NCI-H1417 treated with DMSO at 0.1 percent for 48 hours (cell line): ENCODE results near the gene ABCB11.
"Not testable (repeated sequence)": the region's sequence is repeated elsewhere in the genome, so short reads cannot be mapped to it uniquely, and the experiment has no call there.

Experiments used
- DNase-seq: peaks from one replicate; lab custom pipeline; 2025; lab: John Stamatoyannopoulos, UW

The ABCB11 gene

DNA sequence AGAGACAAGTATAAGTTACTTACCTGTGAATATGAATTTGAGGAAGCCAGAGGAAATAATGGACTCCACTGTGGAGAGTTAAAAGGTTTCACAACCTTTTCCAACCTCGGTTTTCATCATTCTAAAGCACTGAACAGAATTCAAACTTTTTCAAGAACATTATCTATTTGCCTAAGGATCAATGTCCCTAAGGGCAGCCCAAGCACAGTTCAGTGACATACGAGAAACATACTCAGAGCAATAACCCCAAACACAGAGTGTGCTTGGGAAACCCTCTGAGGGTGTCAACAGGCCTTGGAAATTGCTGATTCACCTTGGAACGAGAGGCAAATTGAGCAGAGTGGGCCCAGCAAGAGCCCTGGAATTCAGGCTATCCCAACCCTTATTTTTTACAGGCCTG, at the start of gene ABCB11:
ABCB11 (minus strand) TSS at position 123 of the 400 bp plus-strand sequence. CDS start 13,199 bp downstream, outside the sequence.
- DNase-seq, result no peak

GRCh38 chr2:169080250-169081069, 49.3 kb upstream of the ABCB11 start:
- no peak for DNase-seq

- no peak for DNase-seq
Observed at GRCh38 chr2:169077674-169078240, 46.6 kb upstream of the ABCB11 start.

GRCh38 chr2:169073963-169074751, 43.0 kb upstream of the ABCB11 start:
- DNase-seq, result no peak

DNA sequence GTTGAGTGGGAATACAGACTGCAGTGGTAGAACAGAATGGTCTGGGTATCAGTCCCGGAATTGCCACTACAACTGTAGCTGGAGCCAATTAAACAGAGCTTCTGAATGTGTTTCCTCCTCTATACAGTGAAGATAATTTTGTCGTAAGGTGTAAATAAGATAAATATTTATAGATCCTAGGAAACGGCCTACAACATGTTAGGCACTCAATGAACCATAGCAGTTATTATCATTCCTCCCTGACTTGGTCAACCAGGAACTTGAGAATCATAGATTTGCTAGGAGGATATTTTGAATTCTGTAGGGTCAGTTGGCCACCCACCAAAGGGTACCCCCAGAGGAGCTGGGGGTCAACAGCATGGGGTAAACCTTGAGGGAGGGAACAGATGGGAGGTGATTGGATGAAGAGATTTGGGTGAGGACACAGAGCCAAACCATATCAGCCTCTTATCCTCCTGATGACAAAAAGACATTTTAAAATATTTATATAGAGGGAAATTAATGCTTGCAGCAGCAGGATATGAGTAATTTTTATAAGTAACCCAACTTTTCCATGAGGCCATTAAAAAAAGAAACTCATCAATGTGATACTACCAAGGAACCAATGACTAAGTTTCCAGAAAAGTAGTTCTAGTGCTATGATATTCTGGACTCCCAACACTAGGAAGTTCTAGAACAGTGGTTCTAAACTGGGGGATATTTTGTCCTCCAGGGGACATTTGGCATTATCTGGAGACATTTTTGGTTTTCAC, 42.3 kb upstream of the ABCB11 start:
- no peak for DNase-seq

- DNase-seq, result no peak
Observed at GRCh38 chr2:169072163-169072925, 41.2 kb upstream of the ABCB11 start.

- no peak for DNase-seq
Observed at GRCh38 chr2:169071455-169071854, 40.3 kb upstream of the ABCB11 start.

- no peak for DNase-seq
Observed at GRCh38 chr2:169069833-169070232, 38.7 kb upstream of the ABCB11 start.

DNA sequence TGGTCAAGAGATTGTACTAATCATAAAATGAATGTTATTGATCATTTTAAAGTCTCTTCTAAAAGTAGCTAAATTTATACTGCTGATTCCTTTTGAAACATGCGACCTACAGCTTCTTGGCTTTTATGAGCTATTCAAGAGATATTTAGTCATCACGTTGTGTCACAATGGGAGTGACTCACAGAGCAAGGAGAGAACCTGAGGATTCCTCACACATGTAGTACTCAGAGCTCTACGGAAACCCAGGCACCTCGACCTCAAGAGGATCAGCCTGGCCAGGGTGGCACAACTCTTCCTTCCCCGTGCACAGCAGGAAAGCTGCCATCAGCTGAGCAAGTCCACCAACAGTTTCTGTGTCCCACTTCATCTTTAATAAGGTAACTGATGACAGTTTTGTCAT, 38.2 kb upstream of the ABCB11 start, which contains the start of gene DHRS9:
DHRS9 (plus strand) TSS at position 223 of the 400 bp plus-strand sequence. CDS start 12,019 bp downstream, outside the sequence.
- no peak for DNase-seq

- no peak for DNase-seq
Observed at GRCh38 chr2:169066897-169067296, 35.8 kb upstream of the ABCB11 start.

DNA sequence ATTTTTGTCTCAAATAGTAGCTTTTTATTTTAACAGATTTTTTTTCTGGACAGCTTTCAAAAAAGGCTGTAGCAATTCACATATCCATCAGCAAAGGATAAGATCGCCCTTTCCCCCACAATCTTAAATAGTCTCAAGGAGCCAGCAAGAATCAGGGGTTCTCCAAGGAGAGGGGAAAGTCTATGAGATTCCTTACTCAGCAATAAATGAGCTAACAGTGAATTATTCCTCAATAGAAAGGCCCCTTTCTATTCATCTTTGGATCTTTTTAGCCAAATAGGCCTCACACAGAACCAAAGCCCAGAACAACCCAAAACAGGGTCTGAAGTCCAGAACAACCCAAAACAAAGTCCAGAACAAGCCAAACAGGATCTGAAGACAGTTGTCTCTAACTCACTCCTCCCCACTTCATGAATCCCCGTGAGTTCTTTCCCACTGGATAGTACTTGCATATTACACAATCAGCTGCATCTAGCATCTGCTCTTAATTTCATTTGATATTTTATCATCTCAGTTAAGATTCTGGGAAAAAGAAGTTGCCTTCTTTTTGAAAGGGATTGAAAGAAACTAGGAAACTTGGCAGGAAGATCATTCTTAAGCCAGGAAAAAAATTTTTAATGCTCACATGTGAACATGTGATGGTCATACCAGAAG, 34.9 kb upstream of the ABCB11 start:
- DNase-seq, result no peak

DNA sequence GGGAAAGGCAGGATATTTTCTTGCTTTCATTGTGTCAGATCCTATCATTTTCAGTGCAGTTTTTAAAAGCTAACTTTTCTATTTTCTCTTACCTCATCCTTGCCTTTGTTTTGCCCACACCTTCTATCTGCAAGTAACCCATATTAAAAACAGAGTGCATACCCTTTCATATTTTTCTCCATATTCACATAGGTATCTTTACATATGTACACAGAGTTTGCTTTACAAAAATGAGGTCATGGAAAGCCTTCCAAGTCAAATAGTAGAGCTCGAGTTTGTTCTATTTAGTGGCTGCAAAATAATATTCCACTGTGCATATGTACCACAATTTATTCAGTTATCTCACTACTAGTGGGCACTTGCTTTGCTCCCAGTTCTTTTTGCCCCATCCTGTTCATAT, 34.3 kb upstream of the ABCB11 start:
- no peak for DNase-seq

DNA sequence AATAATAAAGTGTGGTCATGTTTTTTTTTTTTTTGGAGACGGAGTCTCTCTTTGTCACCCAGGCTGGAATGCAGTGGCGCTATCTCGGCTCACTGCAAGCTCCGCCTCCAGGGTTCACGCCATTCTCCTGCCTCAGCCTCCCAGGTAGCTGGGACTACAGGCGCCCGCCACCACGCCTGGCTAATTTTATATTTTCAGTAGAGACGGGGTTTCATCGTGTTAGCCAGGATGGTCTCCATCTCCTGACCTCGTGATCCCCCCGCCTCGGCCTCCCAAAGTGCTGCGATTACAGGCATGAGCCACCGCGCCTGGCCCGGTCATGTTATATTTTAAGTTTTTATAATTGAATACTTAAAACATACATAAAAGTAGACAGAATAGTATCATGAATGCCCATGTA, 33.1 kb upstream of the ABCB11 start:
- DNase-seq, result not testable (repeated sequence)

DNA sequence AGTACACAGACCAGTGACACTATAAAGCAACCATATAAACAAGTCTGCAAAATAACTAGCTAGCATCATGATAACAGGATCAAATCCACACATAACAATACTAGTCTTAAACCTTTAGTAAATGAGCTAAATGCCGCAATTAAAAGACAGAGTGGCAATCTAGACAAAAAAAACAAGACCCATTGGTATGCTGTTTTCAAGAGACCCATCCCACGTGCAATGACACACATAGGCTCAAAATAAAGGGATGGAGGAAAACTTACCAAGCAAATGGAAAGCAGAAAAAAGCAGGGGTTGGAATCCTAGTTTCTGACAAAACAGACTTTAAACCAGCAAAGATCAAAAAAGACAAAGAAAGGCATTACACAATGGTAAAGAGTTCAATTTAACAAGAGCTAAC, 23.5 kb upstream of the ABCB11 start:
- DNase-seq, result not testable (repeated sequence)

DNA sequence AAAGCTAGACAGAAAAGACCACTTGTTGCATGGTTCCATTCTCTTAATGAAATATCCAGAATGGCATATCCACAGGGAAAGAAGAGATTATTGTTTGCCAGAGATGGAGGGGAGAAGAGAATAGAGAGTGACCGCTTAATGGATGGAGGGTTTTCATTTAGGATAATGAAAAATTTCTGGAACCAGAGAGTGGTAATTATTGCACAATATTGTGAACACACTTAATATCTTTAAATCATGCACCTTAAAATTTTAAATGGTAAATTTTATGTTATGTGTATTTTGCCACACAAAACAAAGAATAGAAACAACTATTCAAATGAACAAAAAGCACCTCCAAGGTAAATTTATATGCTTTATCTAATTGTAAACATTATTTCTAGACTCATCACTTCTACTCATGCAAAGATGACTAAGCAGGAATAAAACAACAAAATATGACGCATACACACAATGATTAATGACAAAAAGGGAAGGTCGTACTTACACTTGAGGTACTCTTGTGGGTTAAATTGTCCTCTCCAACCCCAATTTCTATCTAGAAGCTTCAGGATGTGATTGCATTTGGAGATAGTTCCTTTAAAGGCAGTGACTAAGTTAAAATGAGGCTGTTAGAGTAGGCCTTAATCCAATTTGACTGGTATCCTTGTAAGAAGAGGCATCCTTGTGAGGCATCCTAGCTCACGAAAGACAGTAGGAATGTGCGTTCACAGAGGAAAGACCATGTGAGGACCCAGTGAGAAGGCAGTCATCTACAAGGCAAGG, 19.5 kb upstream of the ABCB11 start:
- DNase-seq, result no peak

- no peak for DNase-seq
Observed at GRCh38 chr2:169049142-169049541, 18.0 kb upstream of the ABCB11 start.

DNA sequence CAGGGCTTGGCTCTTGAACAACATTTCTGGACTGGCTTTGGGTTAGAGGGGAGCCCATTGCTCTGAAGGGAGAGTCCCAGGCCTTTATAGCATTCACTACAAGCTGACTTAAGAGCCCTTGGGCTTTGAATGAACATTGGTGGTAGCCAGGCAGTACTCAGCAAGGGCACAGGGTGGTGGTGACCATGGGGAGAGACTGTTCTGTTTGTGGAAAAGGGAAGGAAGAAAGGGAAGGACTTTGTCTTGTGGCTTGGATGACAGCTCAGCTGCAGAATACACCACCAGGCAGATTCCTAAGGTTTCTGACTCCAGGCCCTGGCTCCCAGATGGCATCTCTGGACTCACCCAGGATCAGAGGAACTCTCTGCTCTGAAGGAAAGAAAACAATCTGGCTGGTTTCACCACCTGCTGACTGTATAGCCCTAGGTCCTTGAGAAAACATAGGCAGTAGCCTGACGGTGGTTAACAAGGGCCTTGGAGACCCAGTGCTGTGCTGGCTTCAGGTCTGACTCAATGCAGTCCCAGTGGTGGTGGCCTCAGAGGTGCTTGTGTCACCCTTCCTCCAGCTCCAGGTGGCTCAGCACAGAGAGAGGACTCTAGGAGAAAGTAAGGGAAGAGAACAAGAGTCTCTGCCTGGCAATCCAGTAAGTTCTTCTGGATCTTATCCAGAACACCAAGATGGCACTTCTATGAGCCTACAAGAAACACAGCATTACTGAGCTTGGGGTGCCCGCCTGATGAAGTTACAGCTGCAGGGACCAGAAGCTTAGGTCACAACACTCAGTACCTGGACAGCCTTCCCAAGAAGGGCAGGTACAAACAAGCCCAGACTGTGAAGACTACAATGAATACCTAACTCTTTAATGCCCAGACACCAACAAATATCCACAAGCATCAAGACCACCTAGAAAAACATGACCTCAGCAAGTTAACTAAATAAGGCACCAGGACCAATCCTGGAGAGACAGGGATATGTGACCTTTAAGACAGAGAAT, 16.4 kb upstream of the ABCB11 start:
- DNase-seq, result no peak

DNA sequence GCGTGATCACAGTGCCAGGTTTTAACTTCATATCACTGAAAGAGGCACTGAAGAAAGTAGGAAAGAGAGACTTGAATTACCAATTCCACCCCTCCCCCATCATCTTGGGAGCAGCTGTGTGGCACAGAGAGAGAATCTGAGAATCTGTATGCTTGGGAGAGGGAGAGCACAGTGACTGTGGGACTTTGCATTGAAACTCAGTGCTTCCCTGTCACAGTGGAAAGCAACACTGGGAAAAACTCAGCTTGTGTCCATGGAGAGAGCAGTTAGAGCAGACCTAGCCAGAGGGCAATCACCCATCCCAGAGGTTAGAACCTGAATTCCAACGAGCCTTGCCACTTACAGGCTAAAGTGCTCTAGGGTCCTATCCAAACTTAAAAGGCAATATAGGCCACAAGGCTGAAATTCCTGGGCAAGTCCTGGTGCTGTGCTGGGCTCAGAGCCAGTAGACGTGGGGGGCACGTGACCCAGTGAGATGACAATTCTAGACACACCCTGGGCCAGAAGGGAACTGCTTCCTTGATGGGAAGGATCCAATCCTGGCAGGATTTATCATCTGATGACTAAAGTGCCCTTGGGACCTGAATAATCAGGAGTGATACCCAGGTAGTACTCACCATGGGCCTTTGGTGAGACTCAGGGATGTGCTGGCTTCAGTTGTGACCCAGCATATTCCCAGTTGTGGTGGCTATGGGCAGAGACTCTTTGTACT, 15.5 kb upstream of the ABCB11 start:
- no peak for DNase-seq
